Left lung (tissue), 10 donors: Measurements from ENCODE around the gene EBP. TPM values are rescaled to one million over a fixed set of nuclear protein-coding genes. Genes with fewer than 3 reads are reported as not detected.

Source experiments
- ATAC-seq: fragments of 200-7000 bp; cut with Tn5 transposase; one replicate; pipeline ENCODE4 v1.9.1; 2020; ENCODE audit warnings: moderate library complexity
- DNase-seq, 4 donors: peaks; one replicate each; pipeline ENCODE4 v3.0.0-alpha.2; 2013 to 2020
- H3K27ac ChIP-seq, 2 donors: fragments of 200-600 bp; sonication (generic) in 1 of 2; one replicate each; pipeline versions ENCODE4 v1.5.0 to v1.8.0; 2020 to 2021
- H3K27me3 ChIP-seq, 2 donors: fragments of 200-600 bp; sonication (generic) in 1 of 2; one replicate each; pipeline versions ENCODE4 v1.5.0 to v1.8.0; 2020 to 2021
- H3K36me3 ChIP-seq, 2 donors: fragments of 200-600 bp; sonication (generic) in 1 of 2; one replicate each; pipeline versions ENCODE4 v1.5.0 to v1.8.0; 2020 to 2021
- H3K4me1 ChIP-seq, 2 donors: fragments of 200-600 bp; one replicate each; pipeline ENCODE4 v1.8.0; 2021
- H3K4me3 ChIP-seq, 2 donors: fragments of 200-600 bp; sonication (generic) in 1 of 2; one replicate each; pipeline versions ENCODE4 v1.5.0 to v1.8.0; 2020 to 2021; ENCODE audit warnings: mild to moderate bottlenecking in 1 of 2
- H3K9me3 ChIP-seq, 2 donors: fragments of 200-600 bp; sonication (generic) in 1 of 2; one replicate each; pipeline versions ENCODE4 v1.5.0 to v1.8.0; 2020 to 2021
- intact Hi-C, 2 donors: fragments of 100-400 bp; cut with DNase I; formaldehyde crosslinking; loops; one replicate each; pipeline versions ENCODE4 v1.11.2 to v1.14.2; 2022
- polyA plus RNA-seq, 6 donors: library from polyadenylated mRNA; unstranded; fragments of 120-200 nt; gene quantifications; one replicate each; pipeline ENCODE4 v1.2.1, GENCODE V29; 2013; ENCODE audit not compliant: insufficient read length in 6 of 6
- total RNA-seq, 2 donors: library from RNA; stranded (reverse); fragmentation: NEBNext Ultra II Directional; extraction: Animal tissue kit (Norgen Biotek cat#: 25700); gene quantifications; one replicate each; pipeline ENCODE4 v1.2.1, GENCODE V29; 2021
- TF ChIP-seq, protein P1 (sequence below), 2 donors: fragments of 200-600 bp; sonication (generic) in 1 of 2; IDR thresholded peaks; one replicate each; pipeline versions ENCODE4 v1.5.0 to v1.8.0; 2021; ENCODE audit warnings: antibody characterized with exemption in 2 of 2
- donor health status: DM: no; HTN: yes; CAD: no.
- donor health status: DM: no; HTN: no; CAD: no.

EBP gene
- total and polyA plus RNA-seq, 8 donors, result 32.6 to 200 (median 35.1) TPM

DNA sequence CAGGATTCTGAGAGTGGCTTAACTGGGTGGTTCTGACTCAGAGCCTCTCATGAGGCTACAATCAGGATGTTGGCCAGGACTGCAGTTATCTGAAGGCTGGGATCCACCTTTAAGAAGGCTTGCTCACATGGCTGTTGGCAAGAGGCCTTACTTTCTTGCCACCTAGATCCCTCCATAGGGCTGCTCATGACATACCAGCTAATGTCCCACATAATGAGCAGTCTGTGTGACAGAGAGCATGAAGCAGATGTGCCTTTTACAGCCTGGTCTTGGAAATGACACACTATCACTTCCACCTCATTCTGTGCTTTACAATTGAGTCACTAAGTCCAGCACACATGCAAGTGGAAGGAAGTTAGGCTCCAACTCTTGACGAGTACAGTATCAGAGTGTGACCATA, 48.4 kb downstream of the EBP start:
- DNase-seq (no peak), ATAC-seq (no peak)
- H3K4me3 ChIP-seq, result no peak overlapping the region
- no peaks in the 10 kb centered on the region for H3K27me3 ChIP-seq
- no peaks in the 10 kb centered on the region for H3K9me3 ChIP-seq
- H3K27ac ChIP-seq, result no peak overlapping the region
- no peaks in the 10 kb centered on the region for H3K36me3 ChIP-seq
- H3K4me1 ChIP-seq, result no peaks in the 10 kb centered on the region
- intact Hi-C loops, result no loop called here
- TF ChIP-seq, protein P1, sequence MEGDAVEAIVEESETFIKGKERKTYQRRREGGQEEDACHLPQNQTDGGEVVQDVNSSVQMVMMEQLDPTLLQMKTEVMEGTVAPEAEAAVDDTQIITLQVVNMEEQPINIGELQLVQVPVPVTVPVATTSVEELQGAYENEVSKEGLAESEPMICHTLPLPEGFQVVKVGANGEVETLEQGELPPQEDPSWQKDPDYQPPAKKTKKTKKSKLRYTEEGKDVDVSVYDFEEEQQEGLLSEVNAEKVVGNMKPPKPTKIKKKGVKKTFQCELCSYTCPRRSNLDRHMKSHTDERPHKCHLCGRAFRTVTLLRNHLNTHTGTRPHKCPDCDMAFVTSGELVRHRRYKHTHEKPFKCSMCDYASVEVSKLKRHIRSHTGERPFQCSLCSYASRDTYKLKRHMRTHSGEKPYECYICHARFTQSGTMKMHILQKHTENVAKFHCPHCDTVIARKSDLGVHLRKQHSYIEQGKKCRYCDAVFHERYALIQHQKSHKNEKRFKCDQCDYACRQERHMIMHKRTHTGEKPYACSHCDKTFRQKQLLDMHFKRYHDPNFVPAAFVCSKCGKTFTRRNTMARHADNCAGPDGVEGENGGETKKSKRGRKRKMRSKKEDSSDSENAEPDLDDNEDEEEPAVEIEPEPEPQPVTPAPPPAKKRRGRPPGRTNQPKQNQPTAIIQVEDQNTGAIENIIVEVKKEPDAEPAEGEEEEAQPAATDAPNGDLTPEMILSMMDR (IDR thresholded peaks at IDR 0.05), result no peak

DNA sequence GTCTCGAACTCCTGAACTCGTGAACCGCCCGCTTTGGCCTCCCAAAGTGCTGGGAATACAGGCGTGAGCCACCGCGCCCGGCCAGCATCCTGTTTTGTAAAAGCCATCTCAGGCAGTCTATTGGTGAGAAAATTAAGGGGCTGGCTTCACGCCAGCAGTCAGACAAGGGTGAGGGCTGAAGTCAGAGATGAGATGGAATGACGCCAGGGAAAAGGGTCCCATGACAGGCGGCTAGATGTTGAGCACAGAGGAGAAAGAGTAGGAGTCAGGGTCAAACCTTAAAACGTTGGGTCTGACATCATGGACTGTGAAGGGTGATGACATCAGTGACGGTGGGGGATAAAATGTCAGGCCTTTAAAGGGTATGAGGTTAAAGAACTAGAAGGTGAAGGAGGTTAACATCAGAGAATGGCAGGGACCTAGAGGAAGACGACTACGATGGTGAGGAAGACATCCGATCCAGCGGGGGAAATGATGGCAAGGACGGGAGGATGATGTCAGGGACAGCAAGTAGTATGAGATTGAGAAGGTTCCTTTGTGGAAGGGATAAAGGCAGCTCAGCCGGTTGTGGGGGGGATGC, 52.2 kb downstream of the EBP start:
- Histone ChIP-seq H3K27ac (peak overlapping the region; percentile 98), H3K4me3 (peak overlapping the region; percentile 62 to 64), H3K36me3 (peaks cover 0 to 37% of the 10 kb centered on the region in 2 donors), H3K4me1 (peaks cover 0 to 26% of the 10 kb centered on the region in 2 donors), H3K27me3 (no peaks in the 10 kb centered on the region), H3K9me3 (no peaks in the 10 kb centered on the region)
- DNase-seq, result peak in 2 of 4 donors; percentile 36 to 51
- TF ChIP-seq, protein P1 (IDR thresholded peaks at IDR 0.05), result no peak
- no peak for ATAC-seq
- intact Hi-C loops, result no loop called here

DNA sequence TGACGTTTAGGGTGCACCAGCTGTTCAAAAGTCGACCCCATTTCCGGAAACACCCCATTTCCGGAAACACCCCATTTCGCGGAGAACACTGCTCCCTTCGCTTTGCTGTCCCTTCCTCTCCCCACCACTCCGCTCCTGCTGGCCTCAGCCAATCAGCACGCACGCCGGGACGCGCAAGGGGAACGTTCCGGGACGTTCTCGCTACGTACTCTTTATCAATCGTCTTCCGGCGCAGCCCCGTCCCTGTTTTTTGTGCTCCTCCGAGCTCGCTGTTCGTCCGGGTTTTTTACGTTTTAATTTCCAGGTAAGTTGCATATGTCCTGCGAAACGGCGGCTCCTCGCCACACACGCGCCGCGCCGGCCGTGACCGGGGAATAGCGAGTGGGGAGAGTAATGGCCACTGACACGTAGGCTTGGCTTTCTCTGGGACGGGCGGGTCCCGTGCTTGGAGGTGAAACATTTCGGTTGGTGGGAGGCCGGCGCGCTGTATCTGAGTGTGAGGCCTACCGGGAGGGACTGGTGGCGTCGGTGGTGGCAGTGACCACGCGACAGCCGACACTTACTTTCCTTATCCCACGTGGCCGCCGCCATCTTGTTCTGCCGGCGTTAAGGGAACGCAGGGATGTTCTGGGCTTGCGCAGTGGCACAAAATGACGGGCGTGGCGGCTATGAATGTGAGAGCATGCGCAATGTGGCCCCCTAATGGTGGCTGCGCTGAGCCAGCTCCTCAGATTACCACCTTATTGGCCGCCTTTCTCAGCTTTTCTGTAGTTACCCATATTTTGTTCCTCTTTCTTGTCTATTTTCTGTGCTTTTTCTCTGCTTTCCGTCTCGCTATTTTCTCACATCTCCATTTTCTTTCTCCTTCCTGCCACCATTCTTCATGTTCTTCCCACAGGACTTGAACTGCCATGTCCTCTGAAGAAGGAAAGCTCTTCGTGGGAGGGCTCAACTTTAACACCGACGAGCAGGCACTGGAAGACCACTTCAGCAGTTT, 53.0 kb downstream of the EBP start, which contains the start of gene RBM3:
Gene RBM3, plus strand, starts transcription at position 215 of the 997 bp plus-strand sequence. Its CDS starts 697 bp downstream, at position 912.
- DNase-seq (peak; percentile 82 to 95 (median 95)), ATAC-seq (peak; percentile 98)
- Histone ChIP-seq H3K4me1 (peaks cover 0 to 26% of the 10 kb centered on the region in 2 donors), H3K36me3 (peaks cover 0 to 45% of the 10 kb centered on the region in 2 donors), H3K27me3 (no peaks in the 10 kb centered on the region), H3K4me3 (peak within 1 kb of the TSS; percentile 62 to 64), H3K9me3 (no peaks in the 10 kb centered on the region), H3K27ac (peak within 1 kb of the TSS; percentile 98)
- TF ChIP-seq, protein P1 (IDR thresholded peaks at IDR 0.05), result peak; percentile 25 to 35
- intact Hi-C loops, result no loop called here

DNA sequence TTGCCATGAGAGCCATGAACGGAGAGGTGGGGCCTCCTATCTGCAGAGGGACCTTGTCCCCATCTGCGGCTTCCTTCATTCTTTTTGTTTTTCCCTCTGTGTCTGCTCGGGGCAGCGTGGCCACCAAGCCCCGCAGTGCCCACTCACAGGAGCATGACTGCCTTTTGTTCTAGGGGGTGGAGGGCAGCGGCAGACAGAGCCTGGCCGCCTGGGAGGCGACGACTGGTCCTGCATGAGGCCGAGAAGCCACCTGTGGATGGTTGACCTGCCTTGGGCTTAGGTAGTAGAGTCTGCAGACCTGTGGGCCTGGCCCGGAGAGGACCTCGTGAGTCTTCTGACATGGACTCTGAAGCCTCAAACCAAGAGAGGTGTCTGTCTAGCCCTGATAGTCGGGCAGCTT, 54.0 kb downstream of the EBP start:
- no peak for DNase-seq
- Histone ChIP-seq H3K4me1 (peaks cover 0 to 26% of the 10 kb centered on the region in 2 donors), H3K36me3 (peaks cover 0 to 51% of the 10 kb centered on the region in 2 donors), H3K27ac (peak overlapping the region in 1 of 2 donors; percentile 98), H3K27me3 (no peaks in the 10 kb centered on the region), H3K9me3 (no peaks in the 10 kb centered on the region), H3K4me3 (peak overlapping the region; percentile 62 to 64)
- intact Hi-C loops, result no loop called here
- ATAC-seq, result no peak
- TF ChIP-seq, protein P1 (IDR thresholded peaks at IDR 0.05), result no peak

DNA sequence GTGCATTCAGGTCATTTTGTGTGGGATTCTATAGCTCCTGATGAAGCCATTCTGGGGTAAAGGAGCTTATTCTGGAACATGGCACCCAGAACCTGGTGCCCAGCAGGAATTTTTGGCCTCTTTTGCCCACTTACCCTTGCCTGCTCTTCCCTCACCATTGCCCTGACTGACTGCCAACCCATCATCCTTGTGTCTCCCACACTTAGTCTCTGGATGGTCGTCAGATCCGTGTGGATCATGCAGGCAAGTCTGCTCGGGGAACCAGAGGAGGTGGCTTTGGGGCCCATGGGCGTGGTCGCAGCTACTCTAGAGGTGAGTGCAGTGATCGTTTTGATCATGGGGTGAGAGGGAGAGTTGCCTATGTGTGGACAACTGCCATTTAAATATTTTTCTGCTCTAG, 54.5 kb downstream of the EBP start:
- Histone ChIP-seq H3K9me3 (no peaks in the 10 kb centered on the region), H3K27me3 (no peaks in the 10 kb centered on the region), H3K36me3 (peaks cover 0 to 51% of the 10 kb centered on the region in 2 donors), H3K4me3 (peak overlapping the region in 1 of 2 donors; percentile 64), H3K27ac (peak overlapping the region in 1 of 2 donors; percentile 98), H3K4me1 (peaks cover 0 to 26% of the 10 kb centered on the region in 2 donors)
- intact Hi-C loops, result no loop called here
- DNase-seq, result no peak
- ATAC-seq, result no peak
- TF ChIP-seq, protein P1 (IDR thresholded peaks at IDR 0.05), result no peak
